ENCODE data around the gene LARP1. TPM values are rescaled to one million over a fixed set of nuclear protein-coding genes. Genes with fewer than 3 reads are reported as not detected.

The LARP1 gene
- total RNA-seq, 3 donors from 2014 or later = 64.0 to 123 (median 73.7) TPM

GRCh38 chr5:154837009-154837901, 82.1 kb downstream of the LARP1 start:
- intact Hi-C loops (cut with DNase I; ENCODE audit: low total_unique reads) = no loop called here
- TF ChIP-seq POLR2A (IDR thresholded peaks at IDR 0.05) (no peak), POLR2AphosphoS5 (IDR thresholded peaks at IDR 0.05) (no peak), CTCF (IDR thresholded peaks at IDR 0.05) (no peak)
- no peak for DNase-seq (ENCODE audit: low spot score in 2 of 2)
- no peak overlapping the region for H3K27ac ChIP-seq
- H3K4me1 ChIP-seq = no peaks in the 10 kb centered on the region
- no peaks in the 10 kb centered on the region for H3K36me3 ChIP-seq
- H3K9me3 ChIP-seq = no peaks in the 10 kb centered on the region
- no peak overlapping the region for H3K4me3 ChIP-seq
- H3K27me3 ChIP-seq = no peaks in the 10 kb centered on the region

GRCh38 chr5:154840435-154841272, 85.5 kb downstream of the LARP1 start:
- no peak for DNase-seq (ENCODE audit: low spot score in 2 of 2)
- no peaks in the 10 kb centered on the region for H3K4me1 ChIP-seq
- intact Hi-C loops (cut with DNase I; ENCODE audit: low total_unique reads) = no loop called here
- H3K27ac ChIP-seq = peak overlapping the region in 1 of 2 donors; percentile 30
- H3K4me3 ChIP-seq = no peak overlapping the region
- H3K27me3 ChIP-seq = no peaks in the 10 kb centered on the region
- TF ChIP-seq CTCF (IDR thresholded peaks at IDR 0.05) (no peak), POLR2A (IDR thresholded peaks at IDR 0.05) (no peak), POLR2AphosphoS5 (IDR thresholded peaks at IDR 0.05) (no peak)
- H3K9me3 ChIP-seq = no peaks in the 10 kb centered on the region
- H3K36me3 ChIP-seq = no peaks in the 10 kb centered on the region

- H3K4me3 ChIP-seq = no peak overlapping the region
- intact Hi-C loops (cut with DNase I; ENCODE audit: low total_unique reads) = no loop called here
- no peaks in the 10 kb centered on the region for H3K9me3 ChIP-seq
- H3K27ac ChIP-seq = peak overlapping the region in 1 of 2 donors; percentile 30
- no peak for DNase-seq (ENCODE audit: low spot score in 2 of 2)
- no peak for TF ChIP-seq POLR2AphosphoS5 (IDR thresholded peaks at IDR 0.05)
- TF ChIP-seq CTCF (IDR thresholded peaks at IDR 0.05) = no peak
- no peak for TF ChIP-seq POLR2A (IDR thresholded peaks at IDR 0.05)
- no peaks in the 10 kb centered on the region for H3K36me3 ChIP-seq
- no peaks in the 10 kb centered on the region for H3K27me3 ChIP-seq
- no peaks in the 10 kb centered on the region for H3K4me1 ChIP-seq
Measured at GRCh38 chr5:154841273-154841661, 86.1 kb downstream of the LARP1 start.

- Histone ChIP-seq H3K27me3 (no peaks in the 10 kb centered on the region), H3K9me3 (no peaks in the 10 kb centered on the region), H3K4me1 (peaks cover 0 to under 1% of the 10 kb centered on the region in 2 donors), H3K27ac (no peak overlapping the region), H3K36me3 (no peaks in the 10 kb centered on the region), H3K4me3 (no peak overlapping the region)
- no peak for TF ChIP-seq CTCF (IDR thresholded peaks at IDR 0.05)
- no peak for TF ChIP-seq POLR2AphosphoS5 (IDR thresholded peaks at IDR 0.05)
- TF ChIP-seq POLR2A (IDR thresholded peaks at IDR 0.05) = no peak
- intact Hi-C loops (cut with DNase I; ENCODE audit: low total_unique reads) = no loop called here
- no peak for DNase-seq (ENCODE audit: low spot score in 2 of 2)
Measured at GRCh38 chr5:154842689-154843530, 87.7 kb downstream of the LARP1 start.
